ENCODE data around the gene ATXN2L. TPM values are rescaled to one million over a fixed set of nuclear protein-coding genes. Genes with fewer than 3 reads are reported as not detected.

Gene ATXN2L
- polyA plus RNA-seq, 1 of the 3 experiments (the other 2 are of a cell fraction), result 39.2 TPM

- H3K27ac ChIP-seq (ENCODE audit: low read depth in 2 of 2, low read length in 1 of 2), result no peak overlapping the region
- WGBS (ENCODE audit: low lambda C conversion rate), result 97% methylated on average over 13 of the region's 14 CpGs
- TF ChIP-seq REST (IDR thresholded peaks at IDR 0.05; ENCODE audit: low read depth, low read length) (no peak), JUND (IDR thresholded peaks at IDR 0.05) (no peak)
- H3F3A ChIP-seq (replicated peaks; ENCODE audit: insufficient read depth), result peaks cover 23% of the 10 kb centered on the region
- H3K9me2 ChIP-seq, result no peaks in the 10 kb centered on the region
- H3K27me3 ChIP-seq (ENCODE audit: insufficient read depth), result no peaks in the 10 kb centered on the region
- H3K4me3 ChIP-seq (ENCODE audit: low read depth in 2 of 2, low read length in 1 of 2), result no peak overlapping the region
- ChIA-PET CTCF (interaction anchor here (0.8 kb wide), 1 partner anchor 111 kb away, joined by 3 read pairs; no protein-coding TSS in a partner anchor), POLR2A (interaction anchor here (1.0 to 2.0 kb wide), 2 partner anchors 10 to 19 kb away, joined by 3 to 7 read pairs; no protein-coding TSS in a partner anchor)
- H4K20me1 ChIP-seq (ENCODE audit: insufficient read depth), result peaks cover 15% of the 10 kb centered on the region
- H3K36me3 ChIP-seq (replicated peaks in 1 of 2; ENCODE audit: control insufficient read depth in 1 of 2, insufficient read depth in 2 of 2, low read length in 1 of 2), result peaks cover 54 to 74% of the 10 kb centered on the region in 2 experiments
- peaks cover 37% of the 10 kb centered on the region for H3K79me2 ChIP-seq (ENCODE audit: insufficient read depth)
- H3K9ac ChIP-seq, result no peak overlapping the region
- H3K4me2 ChIP-seq, result no peak overlapping the region
- no peak overlapping the region for H2AFZ ChIP-seq (ENCODE audit: low read depth)
- H3K4me1 ChIP-seq (ENCODE audit: control insufficient read depth in 1 of 2, insufficient read depth in 2 of 2, low read depth in 1 of 2, low read length in 1 of 2), result no peaks in the 10 kb centered on the region
- no peaks in the 10 kb centered on the region for H3K9me3 ChIP-seq
- DNase-seq, result no peak
Observed at GRCh38 chr16:28834349-28834748, 11.6 kb downstream of the ATXN2L start.

- Histone ChIP-seq H3K36me3 (replicated peaks in 1 of 2; ENCODE audit: control insufficient read depth in 1 of 2, insufficient read depth in 2 of 2, low read length in 1 of 2) (peaks cover 46 to 66% of the 10 kb centered on the region in 2 experiments), H3K4me3 (ENCODE audit: low read depth in 2 of 2, low read length in 1 of 2) (no peak overlapping the region), H3K27me3 (ENCODE audit: insufficient read depth) (no peaks in the 10 kb centered on the region), H3K4me2 (no peak overlapping the region), H3K9me2 (no peaks in the 10 kb centered on the region), H2AFZ (ENCODE audit: low read depth) (no peak overlapping the region), H4K20me1 (ENCODE audit: insufficient read depth) (peaks cover 9% of the 10 kb centered on the region; the same call in 1 of the 2 replicates), H3K4me1 (ENCODE audit: control insufficient read depth in 1 of 2, insufficient read depth in 2 of 2, low read depth in 1 of 2, low read length in 1 of 2) (no peaks in the 10 kb centered on the region), H3F3A (replicated peaks; ENCODE audit: insufficient read depth) (peaks cover 29% of the 10 kb centered on the region), H3K9ac (no peak overlapping the region), H3K79me2 (ENCODE audit: insufficient read depth) (peaks cover 30% of the 10 kb centered on the region), H3K27ac (ENCODE audit: low read depth in 2 of 2, low read length in 1 of 2) (no peak overlapping the region), H3K9me3 (no peaks in the 10 kb centered on the region)
- WGBS (ENCODE audit: low lambda C conversion rate), result 93% methylated on average over 10 of the region's 25 CpGs
- ChIA-PET POLR2A (interaction anchor here (1.0 to 2.7 kb wide), 5 partner anchors 8 to 18 kb away, joined by 3 to 8 read pairs (median 4); partner anchors contain the start of gene ATXN2L), CTCF (interaction anchor here (0.8 kb wide), 1 partner anchor 110 kb away, joined by 3 read pairs; no protein-coding TSS in a partner anchor)
- DNase-seq, result no peak
- TF ChIP-seq USF2 (IDR thresholded peaks at IDR 0.05; ENCODE audit: borderline replicate concordance, low read depth, low read length) (no peak), JUND (IDR thresholded peaks at IDR 0.05) (no peak), PBX3 (IDR thresholded peaks at IDR 0.05) (no peak), FOSL2 (IDR thresholded peaks at IDR 0.05; ENCODE audit: borderline replicate concordance, low read depth) (no peak), RXRA (IDR thresholded peaks at IDR 0.05; ENCODE audit: borderline replicate concordance, low read depth) (no peak), RAD21 (IDR thresholded peaks at IDR 0.05; ENCODE audit: low read length) (no peak), YY1 (IDR thresholded peaks at IDR 0.05; ENCODE audit: low read depth) (no peak), FOXJ3 (CRISPR knock-in tag; IDR thresholded peaks at IDR 0.05) (no peak), FOXM1 (IDR thresholded peaks at IDR 0.05; ENCODE audit: low read depth) (no peak), SIN3A (IDR thresholded peaks at IDR 0.05; ENCODE audit: borderline replicate concordance, low read depth, low read length) (no peak), SMC3 (IDR thresholded peaks at IDR 0.05; ENCODE audit: low read depth, low read length) (no peak), GATA2 (CRISPR knock-in tag; IDR thresholded peaks at IDR 0.05) (no peak), ZBTB33 (IDR thresholded peaks at IDR 0.05; ENCODE audit: borderline replicate concordance, low read depth) (no peak), TEAD4 (IDR thresholded peaks at IDR 0.05; ENCODE audit: borderline replicate concordance, insufficient read depth) (no peak), EP300 (IDR thresholded peaks at IDR 0.05; ENCODE audit: borderline replicate concordance in 1 of 2, low read depth in 1 of 2, low read length in 1 of 2) (no peak)
Observed at GRCh38 chr16:28834873-28835863, 12.4 kb downstream of the ATXN2L start.
